Measurements from ENCODE around the gene PAXIP1.
"Not testable (repeated sequence)": the region's sequence is repeated elsewhere in the genome, so short reads cannot be mapped to it uniquely, and the experiment has no call there.

The PAXIP1 gene

GRCh38 chr7:154946166-154946565 lies 56.8 kb downstream of the PAXIP1 start:
- DNase-seq: no peak

GRCh38 chr7:154943906-154944305 lies 59.0 kb downstream of the PAXIP1 start:
- no peak for DNase-seq

- DNase-seq: no peak
Observed at GRCh38 chr7:154942691-154943090, 60.2 kb downstream of the PAXIP1 start.

GRCh38 chr7:154937837-154938236 lies 65.1 kb downstream of the PAXIP1 start:
- no peak for DNase-seq

- not testable (repeated sequence) for DNase-seq
Observed at GRCh38 chr7:154934353-154934952, 68.5 kb downstream of the PAXIP1 start.

GRCh38 chr7:154931906-154932305 lies 71.0 kb downstream of the PAXIP1 start:
- no peak for DNase-seq

- DNase-seq: no peak
Observed at GRCh38 chr7:154929006-154929726, 73.8 kb downstream of the PAXIP1 start.

GRCh38 chr7:154928136-154929005 lies 74.6 kb downstream of the PAXIP1 start:
- peak; percentile 85 for DNase-seq

GRCh38 chr7:154927624-154928125 lies 75.2 kb downstream of the PAXIP1 start:
- peak; percentile 71 for DNase-seq

GRCh38 chr7:154922472-154922871 lies 80.5 kb downstream of the PAXIP1 start:
- DNase-seq: not testable (repeated sequence)

- no peak for DNase-seq
Observed at GRCh38 chr7:154919344-154920225, 83.3 kb downstream of the PAXIP1 start.

- no peak for DNase-seq
Observed at GRCh38 chr7:154918741-154919140, 84.2 kb downstream of the PAXIP1 start.

GRCh38 chr7:154918266-154918665 lies 84.7 kb downstream of the PAXIP1 start:
- DNase-seq: no peak

GRCh38 chr7:154917808-154918160 lies 85.1 kb downstream of the PAXIP1 start:
- DNase-seq: peak; percentile 25

- DNase-seq: peak; percentile 32
Observed at GRCh38 chr7:154916856-154917807, 85.8 kb downstream of the PAXIP1 start.

- DNase-seq: no peak
Observed at GRCh38 chr7:154916381-154916780, 86.5 kb downstream of the PAXIP1 start.

GRCh38 chr7:154915600-154915999 lies 87.3 kb downstream of the PAXIP1 start:
- DNase-seq: no peak

GRCh38 chr7:154914996-154915380 lies 87.9 kb downstream of the PAXIP1 start:
- no peak for DNase-seq

- peak; percentile 39 for DNase-seq
Observed at GRCh38 chr7:154914308-154914995, 88.5 kb downstream of the PAXIP1 start.

GRCh38 chr7:154913638-154914307 lies 89.2 kb downstream of the PAXIP1 start:
- peak; percentile 90 for DNase-seq

All from right kidney (tissue), 1 donor.